ENCODE data around the gene CTDSPL. TPM values are rescaled to one million over a fixed set of nuclear protein-coding genes. Genes with fewer than 3 reads are reported as not detected.

Gene CTDSPL
- polyA plus RNA-seq, 3 donors from 2014 or later, result 0.87 TPM; not detected in 2

- H3K4me3 Mint-ChIP-seq, result no peak overlapping the region
- H3K4me1 Mint-ChIP-seq, result peaks cover 17 to 37% of the 10 kb centered on the region in 2 donors
- H3K36me3 Mint-ChIP-seq, result no peaks in the 10 kb centered on the region
- H3K27ac Mint-ChIP-seq, result no peak overlapping the region
- peaks cover 0 to 3% (median 0%) of the 10 kb centered on the region in 3 donors for H3K27me3 Mint-ChIP-seq (ENCODE audit: low read depth in 3 of 3)
- DNase-seq, result no peak
- no peaks in the 10 kb centered on the region for H3K9me3 Mint-ChIP-seq
Measured at GRCh38 chr3:37905346-37905745, 43.7 kb downstream of the CTDSPL start.

- no peak for DNase-seq
- Mint-ChIP-seq H3K27ac (no peak overlapping the region), H3K9me3 (no peaks in the 10 kb centered on the region), H3K27me3 (ENCODE audit: low read depth in 3 of 3) (peaks cover 0 to 3% (median 0%) of the 10 kb centered on the region in 3 donors), H3K4me3 (no peak overlapping the region), H3K36me3 (no peaks in the 10 kb centered on the region), H3K4me1 (peaks cover 17 to 37% of the 10 kb centered on the region in 2 donors)
Measured at GRCh38 chr3:37905987-37906674, 44.5 kb downstream of the CTDSPL start.

GRCh38 chr3:37906734-37907282, 45.1 kb downstream of the CTDSPL start:
- no peaks in the 10 kb centered on the region for H3K9me3 Mint-ChIP-seq
- H3K4me3 Mint-ChIP-seq, result peak overlapping the region in 1 of 5 donors; percentile 44
- no peaks in the 10 kb centered on the region for H3K36me3 Mint-ChIP-seq
- H3K4me1 Mint-ChIP-seq, result peaks cover 17 to 37% of the 10 kb centered on the region in 2 donors
- DNase-seq, result no peak
- peaks cover 0 to 4% (median 0%) of the 10 kb centered on the region in 3 donors for H3K27me3 Mint-ChIP-seq (ENCODE audit: low read depth in 3 of 3)
- no peak overlapping the region for H3K27ac Mint-ChIP-seq

GRCh38 chr3:37907371-37907770, 45.7 kb downstream of the CTDSPL start:
- Mint-ChIP-seq H3K4me1 (peaks cover 17 to 36% of the 10 kb centered on the region in 2 donors), H3K4me3 (peak overlapping the region; percentile 0 to 52 (median 39)), H3K27ac (peak overlapping the region in 2 of 6 donors; percentile 8), H3K9me3 (no peaks in the 10 kb centered on the region), H3K27me3 (ENCODE audit: low read depth in 3 of 3) (peaks cover 0 to 3% (median 1%) of the 10 kb centered on the region in 3 donors), H3K36me3 (no peaks in the 10 kb centered on the region)
- no peak for DNase-seq

GRCh38 chr3:37907906-37908305, 46.2 kb downstream of the CTDSPL start:
- H3K4me1 Mint-ChIP-seq, result peaks cover 13 to 31% of the 10 kb centered on the region in 2 donors
- H3K27ac Mint-ChIP-seq, result peak overlapping the region in 2 of 6 donors; percentile 18 to 57
- H3K4me3 Mint-ChIP-seq, result peak overlapping the region in 4 of 5 donors; percentile 0 to 52 (median 39)
- peaks cover 0 to 4% (median 2%) of the 10 kb centered on the region in 3 donors for H3K27me3 Mint-ChIP-seq (ENCODE audit: low read depth in 3 of 3)
- no peaks in the 10 kb centered on the region for H3K36me3 Mint-ChIP-seq
- DNase-seq, result peak; percentile 45 to 51 (median 50)
- no peaks in the 10 kb centered on the region for H3K9me3 Mint-ChIP-seq

GRCh38 chr3:37909067-37909911, 47.6 kb downstream of the CTDSPL start:
- Mint-ChIP-seq H3K36me3 (no peaks in the 10 kb centered on the region), H3K27me3 (ENCODE audit: low read depth in 3 of 3) (peaks cover 0 to 4% (median 2%) of the 10 kb centered on the region in 3 donors), H3K27ac (no peak overlapping the region), H3K4me1 (peaks cover 13 to 29% of the 10 kb centered on the region in 2 donors), H3K4me3 (no peak overlapping the region), H3K9me3 (no peaks in the 10 kb centered on the region)
- DNase-seq, result no peak

GRCh38 chr3:37910671-37911400, 49.2 kb downstream of the CTDSPL start:
- Mint-ChIP-seq H3K9me3 (no peaks in the 10 kb centered on the region), H3K4me3 (no peak overlapping the region), H3K27me3 (ENCODE audit: low read depth in 3 of 3) (peaks cover 0 to 4% (median 2%) of the 10 kb centered on the region in 3 donors), H3K36me3 (peaks cover 0 to 5% (median 3%) of the 10 kb centered on the region in 3 donors), H3K4me1 (peaks cover 13 to 29% of the 10 kb centered on the region in 2 donors), H3K27ac (no peak overlapping the region)
- no peak for DNase-seq

GRCh38 chr3:37912052-37912733, 50.5 kb downstream of the CTDSPL start:
- peaks cover 0 to 5% (median 3%) of the 10 kb centered on the region in 3 donors for H3K36me3 Mint-ChIP-seq
- H3K4me1 Mint-ChIP-seq, result peaks cover 10 to 16% of the 10 kb centered on the region in 2 donors
- no peaks in the 10 kb centered on the region for H3K9me3 Mint-ChIP-seq
- no peak overlapping the region for H3K4me3 Mint-ChIP-seq
- H3K27me3 Mint-ChIP-seq (ENCODE audit: low read depth in 3 of 3), result peaks cover 0 to 4% (median 2%) of the 10 kb centered on the region in 3 donors
- no peak overlapping the region for H3K27ac Mint-ChIP-seq
- DNase-seq, result no peak

- H3K9me3 Mint-ChIP-seq, result no peaks in the 10 kb centered on the region
- peaks cover 0 to 5% (median 3%) of the 10 kb centered on the region in 3 donors for H3K36me3 Mint-ChIP-seq
- peaks cover 0 to 2% of the 10 kb centered on the region in 2 donors for H3K4me1 Mint-ChIP-seq
- peaks cover 0 to 4% (median 2%) of the 10 kb centered on the region in 3 donors for H3K27me3 Mint-ChIP-seq (ENCODE audit: low read depth in 3 of 3)
- DNase-seq, result no peak
- H3K27ac Mint-ChIP-seq, result no peak overlapping the region
- no peak overlapping the region for H3K4me3 Mint-ChIP-seq
Measured at GRCh38 chr3:37913522-37913921, 51.8 kb downstream of the CTDSPL start.

GRCh38 chr3:37916685-37917084, 55.0 kb downstream of the CTDSPL start:
- Mint-ChIP-seq H3K9me3 (no peaks in the 10 kb centered on the region), H3K4me1 (no peaks in the 10 kb centered on the region), H3K27ac (no peak overlapping the region), H3K27me3 (ENCODE audit: low read depth in 3 of 3) (peaks cover 0 to 4% (median 0%) of the 10 kb centered on the region in 3 donors), H3K36me3 (peaks cover 0 to 5% (median 3%) of the 10 kb centered on the region in 3 donors), H3K4me3 (no peak overlapping the region)
- no peak for DNase-seq

GRCh38 chr3:37918627-37919026, 56.9 kb downstream of the CTDSPL start:
- Mint-ChIP-seq H3K4me1 (no peaks in the 10 kb centered on the region), H3K9me3 (no peaks in the 10 kb centered on the region), H3K27me3 (ENCODE audit: low read depth in 3 of 3) (peaks cover 0 to 2% (median 0%) of the 10 kb centered on the region in 3 donors), H3K27ac (no peak overlapping the region), H3K36me3 (peaks cover 0 to 5% (median 3%) of the 10 kb centered on the region in 3 donors), H3K4me3 (no peak overlapping the region)
- no peak for DNase-seq

- DNase-seq, result no peak
Measured at GRCh38 chr3:37920156-37920699, 58.5 kb downstream of the CTDSPL start.

More at GRCh38 chr3:37920156-37920699, 58.5 kb downstream of the CTDSPL start:
- Mint-ChIP-seq H3K27ac (no peak overlapping the region), H3K36me3 (peaks cover 0 to 3% (median under 1%) of the 10 kb centered on the region in 3 donors), H3K4me1 (no peaks in the 10 kb centered on the region), H3K27me3 (ENCODE audit: low read depth in 3 of 3) (peaks cover 0 to 2% (median 2%) of the 10 kb centered on the region in 3 donors), H3K9me3 (no peaks in the 10 kb centered on the region), H3K4me3 (no peak overlapping the region)
